K562 (cell line): ENCODE results near the gene RNF41. TPM values are rescaled to one million over a fixed set of nuclear protein-coding genes. Genes with fewer than 3 reads are reported as not detected.

Experiments used
- DIDO1 ChIP-seq: fragments of 450-650 bp; IDR thresholded peaks from 2 replicates; pipeline ENCODE4 v1.6.1; 2016; ENCODE audit warnings: low read depth, missing biosample characterization, missing genetic modification characterization
- DPF2 ChIP-seq: fragments of 450-650 bp; IDR thresholded peaks from 2 replicates; pipeline ENCODE4 v1.6.1; 2016
- MYC ChIP-seq, 2 experiments: fragments of 250-450 bp in 1 of 2; sonication (Bioruptor Pico) in 1 of 2; IDR thresholded peaks; 2 replicates each; pipeline versions ENCODE4 v1.5.1 to v1.6.1; 2012 to 2021; ENCODE audit warnings: low read depth in 2 of 2, borderline replicate concordance in 1 of 2, improper control_type of control experiment in 1 of 2, low read length in 1 of 2, mild to moderate bottlenecking in 1 of 2, moderate library complexity in 1 of 2
- RAD51 ChIP-seq: fragments of 450-650 bp; IDR thresholded peaks from 2 replicates; pipeline ENCODE4 v1.7.1; 2016; ENCODE audit warnings: low read depth, mild to moderate bottlenecking, borderline replicate concordance
- RBM39 ChIP-seq: fragments of 200-400 bp; formaldehyde crosslinking; optimal IDR thresholded peaks from 2 replicates; pipeline ENCODE3; 2018; ENCODE audit warnings: low read depth, low read length
- SMAD2 ChIP-seq: fragments of 150-350 bp; IDR thresholded peaks from 2 replicates; pipeline ENCODE4 v1.6.1; 2014; ENCODE audit warnings: low read depth, mild to moderate bottlenecking, low read length
- polyA plus RNA-seq, 8 experiments: library from polyadenylated mRNA; depleted of rRNA in 4 of 8; stranded (reverse) in 5 of 8; unstranded in 3 of 8; fragments of >200 nt; fragmentation: Nextera tagmentation in 2 of 8; fragmentation: Illumina TruSeq in 1 of 8; extraction: Ambion mirVana in 2 of 8; extraction: Trizol in 1 of 8; gene quantifications; 2 replicates each; pipeline versions ENCODE4 v1.2.1 to v1.2.3, GENCODE V29; 2011 to 2014; ENCODE audit warnings: inconsistent platforms in 1 of 8, missing spikeins in 1 of 8
- total RNA-seq, 7 experiments: library from RNA; depleted of rRNA in 6 of 7; stranded (reverse); fragments of >200 nt in 6 of 7; fragmentation: Illumina TruSeq in 2 of 7; extraction: Trizol in 2 of 7; gene quantifications; 2 replicates each; pipeline versions ENCODE4 v1.2.1 to v1.2.3, GENCODE V29; 2011 to 2021; ENCODE audit warnings: low replicate concordance in 1 of 7
- TF ChIP-seq, protein P1 (sequence below): sonication (generic); formaldehyde crosslinking; IDR thresholded peaks from 2 replicates; pipeline ENCODE4 v1.8.0; 2022; ENCODE audit warnings: missing genetic modification reagents, mild to moderate bottlenecking, moderate library complexity, borderline replicate concordance
- TF ChIP-seq, protein P2 (sequence below): fragments of 450-650 bp; IDR thresholded peaks from 2 replicates; pipeline ENCODE4 v1.6.1; 2016; ENCODE audit warnings: mild to moderate bottlenecking, moderate library complexity
- TF ChIP-seq, protein P3 (sequence below): fragments of 450-650 bp; IDR thresholded peaks from 2 replicates; pipeline ENCODE4 v1.6.1; 2014; ENCODE audit warnings: low read depth, mild to moderate bottlenecking, moderate library complexity, borderline replicate concordance
- TF ChIP-seq, protein P4 (sequence below): IDR thresholded peaks from 2 replicates; pipeline ENCODE4 v1.6.1; 2011; ENCODE audit warnings: borderline replicate concordance, low read depth, mild to moderate bottlenecking, moderate library complexity, low read length; ENCODE audit not compliant: insufficient read depth, poor library complexity, severe bottlenecking

RNF41 gene
- total and polyA plus RNA-seq, 9 of the 15 experiments (the other 6 are each of a cell fraction or from before 2014, with no cell fraction given) = 28.2 to 46.8 (median 33.8) TPM

DNA sequence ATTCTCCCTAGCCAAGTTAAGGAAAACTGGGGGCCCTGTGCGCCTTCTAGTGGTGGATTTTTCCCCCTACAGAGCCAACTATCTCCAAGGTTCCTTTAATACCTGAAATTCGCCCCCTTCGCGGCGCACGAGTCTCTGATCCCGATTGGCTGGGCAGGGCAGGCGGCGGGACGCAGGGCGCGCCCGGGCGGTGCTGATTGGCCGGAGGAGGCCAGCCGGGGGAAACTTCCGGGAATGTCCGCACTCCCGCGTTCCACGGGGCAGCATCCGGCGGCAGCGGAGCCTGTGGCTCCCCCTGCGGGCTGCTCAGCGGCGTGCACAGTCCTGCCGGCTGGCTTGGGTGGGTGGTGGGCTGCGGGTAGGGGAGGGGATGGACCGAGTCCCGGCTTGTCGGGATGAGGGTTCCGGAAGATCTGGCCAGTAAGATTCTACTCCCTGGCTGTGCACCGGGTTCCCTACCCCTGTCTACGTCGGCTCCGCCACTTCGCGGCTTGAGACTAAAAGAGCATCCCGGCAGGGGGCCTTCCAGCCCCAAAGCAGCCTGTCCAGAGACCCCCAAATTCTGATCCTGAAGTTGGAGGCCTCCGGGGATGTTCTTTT, 2.5 kb upstream of the RNF41 start, which contains the start of gene NABP2 (continued):
- no peak for TF ChIP-seq RBM39
- TF ChIP-seq, protein P1, sequence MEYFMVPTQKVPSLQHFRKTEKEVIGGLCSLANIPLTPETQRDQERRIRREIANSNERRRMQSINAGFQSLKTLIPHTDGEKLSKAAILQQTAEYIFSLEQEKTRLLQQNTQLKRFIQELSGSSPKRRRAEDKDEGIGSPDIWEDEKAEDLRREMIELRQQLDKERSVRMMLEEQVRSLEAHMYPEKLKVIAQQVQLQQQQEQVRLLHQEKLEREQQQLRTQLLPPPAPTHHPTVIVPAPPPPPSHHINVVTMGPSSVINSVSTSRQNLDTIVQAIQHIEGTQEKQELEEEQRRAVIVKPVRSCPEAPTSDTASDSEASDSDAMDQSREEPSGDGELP (CRISPR knock-in tag) = peak; percentile 83
- TF ChIP-seq MYC (IDR thresholded peaks at IDR 0.05; ENCODE audit: low read depth, low read length) = peak; percentile 87
- TF ChIP-seq MYC (CRISPR knock-in tag; IDR thresholded peaks at IDR 0.05; ENCODE audit: borderline replicate concordance, low read depth) = 0 out of 2 replicates have a peak, but pooled peaks have one; percentile 41
- peak; percentile 67; the same call in 1 of the 2 replicates for TF ChIP-seq DIDO1 (tag)
- TF ChIP-seq, protein P2, sequence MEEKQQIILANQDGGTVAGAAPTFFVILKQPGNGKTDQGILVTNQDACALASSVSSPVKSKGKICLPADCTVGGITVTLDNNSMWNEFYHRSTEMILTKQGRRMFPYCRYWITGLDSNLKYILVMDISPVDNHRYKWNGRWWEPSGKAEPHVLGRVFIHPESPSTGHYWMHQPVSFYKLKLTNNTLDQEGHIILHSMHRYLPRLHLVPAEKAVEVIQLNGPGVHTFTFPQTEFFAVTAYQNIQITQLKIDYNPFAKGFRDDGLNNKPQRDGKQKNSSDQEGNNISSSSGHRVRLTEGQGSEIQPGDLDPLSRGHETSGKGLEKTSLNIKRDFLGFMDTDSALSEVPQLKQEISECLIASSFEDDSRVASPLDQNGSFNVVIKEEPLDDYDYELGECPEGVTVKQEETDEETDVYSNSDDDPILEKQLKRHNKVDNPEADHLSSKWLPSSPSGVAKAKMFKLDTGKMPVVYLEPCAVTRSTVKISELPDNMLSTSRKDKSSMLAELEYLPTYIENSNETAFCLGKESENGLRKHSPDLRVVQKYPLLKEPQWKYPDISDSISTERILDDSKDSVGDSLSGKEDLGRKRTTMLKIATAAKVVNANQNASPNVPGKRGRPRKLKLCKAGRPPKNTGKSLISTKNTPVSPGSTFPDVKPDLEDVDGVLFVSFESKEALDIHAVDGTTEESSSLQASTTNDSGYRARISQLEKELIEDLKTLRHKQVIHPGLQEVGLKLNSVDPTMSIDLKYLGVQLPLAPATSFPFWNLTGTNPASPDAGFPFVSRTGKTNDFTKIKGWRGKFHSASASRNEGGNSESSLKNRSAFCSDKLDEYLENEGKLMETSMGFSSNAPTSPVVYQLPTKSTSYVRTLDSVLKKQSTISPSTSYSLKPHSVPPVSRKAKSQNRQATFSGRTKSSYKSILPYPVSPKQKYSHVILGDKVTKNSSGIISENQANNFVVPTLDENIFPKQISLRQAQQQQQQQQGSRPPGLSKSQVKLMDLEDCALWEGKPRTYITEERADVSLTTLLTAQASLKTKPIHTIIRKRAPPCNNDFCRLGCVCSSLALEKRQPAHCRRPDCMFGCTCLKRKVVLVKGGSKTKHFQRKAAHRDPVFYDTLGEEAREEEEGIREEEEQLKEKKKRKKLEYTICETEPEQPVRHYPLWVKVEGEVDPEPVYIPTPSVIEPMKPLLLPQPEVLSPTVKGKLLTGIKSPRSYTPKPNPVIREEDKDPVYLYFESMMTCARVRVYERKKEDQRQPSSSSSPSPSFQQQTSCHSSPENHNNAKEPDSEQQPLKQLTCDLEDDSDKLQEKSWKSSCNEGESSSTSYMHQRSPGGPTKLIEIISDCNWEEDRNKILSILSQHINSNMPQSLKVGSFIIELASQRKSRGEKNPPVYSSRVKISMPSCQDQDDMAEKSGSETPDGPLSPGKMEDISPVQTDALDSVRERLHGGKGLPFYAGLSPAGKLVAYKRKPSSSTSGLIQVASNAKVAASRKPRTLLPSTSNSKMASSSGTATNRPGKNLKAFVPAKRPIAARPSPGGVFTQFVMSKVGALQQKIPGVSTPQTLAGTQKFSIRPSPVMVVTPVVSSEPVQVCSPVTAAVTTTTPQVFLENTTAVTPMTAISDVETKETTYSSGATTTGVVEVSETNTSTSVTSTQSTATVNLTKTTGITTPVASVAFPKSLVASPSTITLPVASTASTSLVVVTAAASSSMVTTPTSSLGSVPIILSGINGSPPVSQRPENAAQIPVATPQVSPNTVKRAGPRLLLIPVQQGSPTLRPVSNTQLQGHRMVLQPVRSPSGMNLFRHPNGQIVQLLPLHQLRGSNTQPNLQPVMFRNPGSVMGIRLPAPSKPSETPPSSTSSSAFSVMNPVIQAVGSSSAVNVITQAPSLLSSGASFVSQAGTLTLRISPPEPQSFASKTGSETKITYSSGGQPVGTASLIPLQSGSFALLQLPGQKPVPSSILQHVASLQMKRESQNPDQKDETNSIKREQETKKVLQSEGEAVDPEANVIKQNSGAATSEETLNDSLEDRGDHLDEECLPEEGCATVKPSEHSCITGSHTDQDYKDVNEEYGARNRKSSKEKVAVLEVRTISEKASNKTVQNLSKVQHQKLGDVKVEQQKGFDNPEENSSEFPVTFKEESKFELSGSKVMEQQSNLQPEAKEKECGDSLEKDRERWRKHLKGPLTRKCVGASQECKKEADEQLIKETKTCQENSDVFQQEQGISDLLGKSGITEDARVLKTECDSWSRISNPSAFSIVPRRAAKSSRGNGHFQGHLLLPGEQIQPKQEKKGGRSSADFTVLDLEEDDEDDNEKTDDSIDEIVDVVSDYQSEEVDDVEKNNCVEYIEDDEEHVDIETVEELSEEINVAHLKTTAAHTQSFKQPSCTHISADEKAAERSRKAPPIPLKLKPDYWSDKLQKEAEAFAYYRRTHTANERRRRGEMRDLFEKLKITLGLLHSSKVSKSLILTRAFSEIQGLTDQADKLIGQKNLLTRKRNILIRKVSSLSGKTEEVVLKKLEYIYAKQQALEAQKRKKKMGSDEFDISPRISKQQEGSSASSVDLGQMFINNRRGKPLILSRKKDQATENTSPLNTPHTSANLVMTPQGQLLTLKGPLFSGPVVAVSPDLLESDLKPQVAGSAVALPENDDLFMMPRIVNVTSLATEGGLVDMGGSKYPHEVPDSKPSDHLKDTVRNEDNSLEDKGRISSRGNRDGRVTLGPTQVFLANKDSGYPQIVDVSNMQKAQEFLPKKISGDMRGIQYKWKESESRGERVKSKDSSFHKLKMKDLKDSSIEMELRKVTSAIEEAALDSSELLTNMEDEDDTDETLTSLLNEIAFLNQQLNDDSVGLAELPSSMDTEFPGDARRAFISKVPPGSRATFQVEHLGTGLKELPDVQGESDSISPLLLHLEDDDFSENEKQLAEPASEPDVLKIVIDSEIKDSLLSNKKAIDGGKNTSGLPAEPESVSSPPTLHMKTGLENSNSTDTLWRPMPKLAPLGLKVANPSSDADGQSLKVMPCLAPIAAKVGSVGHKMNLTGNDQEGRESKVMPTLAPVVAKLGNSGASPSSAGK = peak; percentile 82
- TF ChIP-seq RAD51 = no peak; the same call in 1 of the 2 replicates
- no peak for TF ChIP-seq SMAD2
- TF ChIP-seq, protein P3, sequence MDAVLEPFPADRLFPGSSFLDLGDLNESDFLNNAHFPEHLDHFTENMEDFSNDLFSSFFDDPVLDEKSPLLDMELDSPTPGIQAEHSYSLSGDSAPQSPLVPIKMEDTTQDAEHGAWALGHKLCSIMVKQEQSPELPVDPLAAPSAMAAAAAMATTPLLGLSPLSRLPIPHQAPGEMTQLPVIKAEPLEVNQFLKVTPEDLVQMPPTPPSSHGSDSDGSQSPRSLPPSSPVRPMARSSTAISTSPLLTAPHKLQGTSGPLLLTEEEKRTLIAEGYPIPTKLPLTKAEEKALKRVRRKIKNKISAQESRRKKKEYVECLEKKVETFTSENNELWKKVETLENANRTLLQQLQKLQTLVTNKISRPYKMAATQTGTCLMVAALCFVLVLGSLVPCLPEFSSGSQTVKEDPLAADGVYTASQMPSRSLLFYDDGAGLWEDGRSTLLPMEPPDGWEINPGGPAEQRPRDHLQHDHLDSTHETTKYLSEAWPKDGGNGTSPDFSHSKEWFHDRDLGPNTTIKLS = peak; percentile 81; the same call in 1 of the 2 replicates
- 0 out of 2 replicates have a peak, but pooled peaks have one; percentile 5 for TF ChIP-seq DPF2
- TF ChIP-seq, protein P4, sequence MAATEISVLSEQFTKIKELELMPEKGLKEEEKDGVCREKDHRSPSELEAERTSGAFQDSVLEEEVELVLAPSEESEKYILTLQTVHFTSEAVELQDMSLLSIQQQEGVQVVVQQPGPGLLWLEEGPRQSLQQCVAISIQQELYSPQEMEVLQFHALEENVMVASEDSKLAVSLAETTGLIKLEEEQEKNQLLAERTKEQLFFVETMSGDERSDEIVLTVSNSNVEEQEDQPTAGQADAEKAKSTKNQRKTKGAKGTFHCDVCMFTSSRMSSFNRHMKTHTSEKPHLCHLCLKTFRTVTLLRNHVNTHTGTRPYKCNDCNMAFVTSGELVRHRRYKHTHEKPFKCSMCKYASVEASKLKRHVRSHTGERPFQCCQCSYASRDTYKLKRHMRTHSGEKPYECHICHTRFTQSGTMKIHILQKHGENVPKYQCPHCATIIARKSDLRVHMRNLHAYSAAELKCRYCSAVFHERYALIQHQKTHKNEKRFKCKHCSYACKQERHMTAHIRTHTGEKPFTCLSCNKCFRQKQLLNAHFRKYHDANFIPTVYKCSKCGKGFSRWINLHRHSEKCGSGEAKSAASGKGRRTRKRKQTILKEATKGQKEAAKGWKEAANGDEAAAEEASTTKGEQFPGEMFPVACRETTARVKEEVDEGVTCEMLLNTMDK = peak; percentile 99
